Measurements from ENCODE around the gene TSPAN11.

DNA sequence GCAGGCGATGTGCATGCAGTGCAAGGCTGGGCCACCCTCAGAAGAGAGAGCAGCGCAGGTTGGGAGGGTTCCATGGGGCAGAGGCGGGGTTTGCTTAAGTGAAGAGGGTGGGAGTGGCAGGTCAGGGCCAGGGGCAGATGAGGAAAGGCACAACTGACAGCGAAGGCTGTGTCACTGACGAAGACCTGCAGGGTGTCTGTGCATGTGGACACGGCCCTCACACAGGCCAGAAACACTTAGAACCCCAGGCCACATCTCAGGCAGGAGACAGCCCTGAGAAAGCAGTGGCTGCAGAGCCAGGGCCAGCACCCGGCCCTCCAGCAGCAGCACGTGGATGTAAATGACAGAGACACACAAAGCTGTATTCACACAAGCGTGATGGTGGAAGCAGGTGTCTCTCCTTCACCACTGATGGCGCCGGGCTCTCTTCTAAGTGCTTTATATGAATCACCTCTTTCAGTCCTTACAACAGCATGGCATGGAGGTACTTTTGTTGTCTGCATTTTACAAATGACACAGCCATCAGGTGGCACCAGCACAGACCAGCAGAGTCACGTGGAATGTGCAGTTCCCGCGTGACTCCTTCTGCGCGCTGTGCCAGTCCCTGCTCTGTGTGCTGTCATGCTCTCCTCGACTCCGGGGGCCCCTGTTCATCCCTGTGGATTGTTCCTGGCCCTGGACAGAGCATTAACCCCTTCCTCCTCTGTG lies 54.6 kb downstream of the TSPAN11 start:
- TF ChIP-seq CTCF (conservative IDR thresholded peaks at IDR 0.05; ENCODE audit: low read length) (no peak), EZH2phosphoT487 (IDR thresholded peaks at IDR 0.05; ENCODE audit: borderline replicate concordance) (no peak)
